HEK293 (cell line): ENCODE data around the gene SERTAD1.

Source experiments
- CTCF ChIA-PET: fragments of 350-600 bp; formaldehyde crosslinking; extraction: SDS; loops from one replicate; lab custom pipeline; 2021; ENCODE audit warnings: antibody characterized with exemption; lab: Yijun Ruan, JAX
- POLR2A ChIA-PET: fragments of 300-600 bp; formaldehyde crosslinking; extraction: SDS; loops from one replicate; lab custom pipeline; 2020; ENCODE audit warnings: antibody characterized with exemption, inconsistent platforms; lab: Yijun Ruan, JAX
- H3K27ac ChIP-seq: fragments of 200-500 bp; sonication (Bioruptor generic); 2 replicates; pipeline ENCODE4 v1.5.1; 2014; ENCODE audit warnings: low read depth, low read length, control low read depth, inconsistent platforms; ENCODE audit errors: extremely low read depth
- H3K36me3 ChIP-seq, 2 experiments: fragments of 200-500 bp in 1 of 2; sonication (Bioruptor generic) in 1 of 2; 1 replicate in 1 of 2; 2 replicates in 1 of 2; pipeline ENCODE4 v1.5.1; 2014 to 2017; ENCODE audit warnings: inconsistent platforms in 2 of 2, low read length in 2 of 2; ENCODE audit not compliant: control insufficient read depth in 2 of 2, insufficient read depth in 1 of 2
- H3K4me1 ChIP-seq: fragments of 200-500 bp; sonication (Bioruptor generic); 2 replicates; pipeline ENCODE4 v1.5.1; 2014; ENCODE audit warnings: mild to moderate bottlenecking, low read length, inconsistent platforms; ENCODE audit not compliant: control insufficient read depth, insufficient read depth
- H3K4me3 ChIP-seq: 2 replicates; pipeline ENCODE4 v1.5.1; 2011; ENCODE audit warnings: low read depth, mild to moderate bottlenecking, control low read depth, low read length, moderate library complexity
- H3K9me3 ChIP-seq: fragments of 200-500 bp; sonication (Bioruptor generic); 2 replicates; pipeline ENCODE4 v1.5.1; 2014; ENCODE audit warnings: low read depth, low read length, inconsistent platforms; ENCODE audit not compliant: control insufficient read depth, insufficient read depth
- ATF2 ChIP-seq: fragments of 450-650 bp; formaldehyde crosslinking; IDR thresholded peaks from 2 replicates; pipeline ENCODE4 v1.5.1; 2016; ENCODE audit warnings: missing biosample characterization, missing genetic modification characterization, low read depth
- KLF10 ChIP-seq: fragments of 450-650 bp; IDR thresholded peaks from 2 replicates; pipeline ENCODE4 v1.5.1; 2018; ENCODE audit warnings: missing biosample characterization, mild to moderate bottlenecking, missing genetic modification characterization
- KLF7 ChIP-seq: fragments of 450-650 bp; formaldehyde crosslinking; IDR thresholded peaks from 2 replicates; pipeline ENCODE4 v1.5.1; 2016; ENCODE audit warnings: missing biosample characterization, missing genetic modification characterization, borderline replicate concordance
- MYNN ChIP-seq: fragments of 450-650 bp; formaldehyde crosslinking; IDR thresholded peaks from 2 replicates; pipeline ENCODE4 v1.5.1; 2016; ENCODE audit warnings: missing biosample characterization, missing genetic modification characterization, borderline replicate concordance
- PATZ1 ChIP-seq: fragments of 450-650 bp; formaldehyde crosslinking; IDR thresholded peaks from 2 replicates; pipeline ENCODE4 v1.5.1; 2016; ENCODE audit warnings: missing biosample characterization, missing genetic modification characterization
- SP7 ChIP-seq: fragments of 450-650 bp; formaldehyde crosslinking; IDR thresholded peaks from 2 replicates; pipeline ENCODE4 v1.5.1; 2016; ENCODE audit warnings: missing biosample characterization, missing genetic modification characterization
- ZBTB21 ChIP-seq: fragments of 450-650 bp; formaldehyde crosslinking; IDR thresholded peaks from 2 replicates; pipeline ENCODE4 v1.5.1; 2017; ENCODE audit warnings: missing biosample characterization, missing genetic modification characterization
- ZBTB8A ChIP-seq: fragments of 450-650 bp; formaldehyde crosslinking; IDR thresholded peaks from 2 replicates; pipeline ENCODE4 v1.5.1; 2016; ENCODE audit warnings: missing biosample characterization, missing genetic modification characterization
- ZFHX2 ChIP-seq: fragments of 450-650 bp; formaldehyde crosslinking; conservative IDR thresholded peaks from 2 replicates; pipeline ENCODE4 v1.5.1; 2016; ENCODE audit warnings: missing biosample characterization, missing genetic modification characterization
- ZNF121 ChIP-seq: fragments of 450-650 bp; formaldehyde crosslinking; IDR thresholded peaks from 2 replicates; pipeline ENCODE4 v1.5.1; 2016; ENCODE audit warnings: missing biosample characterization, missing genetic modification characterization
- ZNF133 ChIP-seq: fragments of 450-650 bp; formaldehyde crosslinking; IDR thresholded peaks from 2 replicates; pipeline ENCODE4 v1.5.1; 2016; ENCODE audit warnings: missing biosample characterization, missing genetic modification characterization
- ZNF138 ChIP-seq: fragments of 450-650 bp; formaldehyde crosslinking; IDR thresholded peaks from 2 replicates; pipeline ENCODE4 v1.5.1; 2016; ENCODE audit warnings: missing biosample characterization, missing genetic modification characterization, borderline replicate concordance
- ZNF146 ChIP-seq: fragments of 450-650 bp; formaldehyde crosslinking; IDR thresholded peaks from 2 replicates; pipeline ENCODE4 v1.5.1; 2016; ENCODE audit warnings: missing biosample characterization, missing genetic modification characterization
- ZNF157 ChIP-seq: fragments of 450-650 bp; formaldehyde crosslinking; IDR thresholded peaks from 2 replicates; pipeline ENCODE4 v1.5.1; 2016; ENCODE audit warnings: missing biosample characterization, missing genetic modification characterization
- ZNF18 ChIP-seq: fragments of 450-650 bp; formaldehyde crosslinking; IDR thresholded peaks from 2 replicates; pipeline ENCODE4 v1.5.1; 2016; ENCODE audit warnings: missing biosample characterization, missing genetic modification characterization
- ZNF214 ChIP-seq: fragments of 450-650 bp; formaldehyde crosslinking; IDR thresholded peaks from 2 replicates; pipeline ENCODE4 v1.5.1; 2017; ENCODE audit warnings: missing biosample characterization, mild to moderate bottlenecking, missing genetic modification characterization, borderline replicate concordance
- ZNF248 ChIP-seq: fragments of 450-650 bp; formaldehyde crosslinking; IDR thresholded peaks from 2 replicates; pipeline ENCODE4 v1.5.1; 2017; ENCODE audit warnings: missing biosample characterization, missing genetic modification characterization
- ZNF274 ChIP-seq, 2 experiments: fragments of 200-500 bp in 1 of 2; fragments of 450-650 bp in 1 of 2; sonication (Bioruptor generic) in 1 of 2; formaldehyde crosslinking in 1 of 2; IDR thresholded peaks; 2 replicates each; pipeline versions ENCODE4 v1.5.1 to v1.6.1; 2014 to 2016; ENCODE audit warnings: borderline replicate concordance in 1 of 2, inconsistent platforms in 1 of 2, low read length in 1 of 2, missing biosample characterization in 1 of 2, missing genetic modification characterization in 1 of 2
- ZNF324 ChIP-seq: fragments of 450-650 bp; formaldehyde crosslinking; IDR thresholded peaks from 2 replicates; pipeline ENCODE4 v1.5.1; 2016; ENCODE audit warnings: missing biosample characterization, missing genetic modification characterization
- ZNF513 ChIP-seq: fragments of 450-650 bp; IDR thresholded peaks from 2 replicates; pipeline ENCODE4 v1.5.1; 2018; ENCODE audit warnings: missing biosample characterization, missing genetic modification characterization
- ZNF571 ChIP-seq: fragments of 450-650 bp; formaldehyde crosslinking; IDR thresholded peaks from 2 replicates; pipeline ENCODE4 v1.5.0; 2017; ENCODE audit warnings: missing biosample characterization, missing genetic modification characterization
- ZNF596 ChIP-seq: fragments of 450-650 bp; IDR thresholded peaks from 2 replicates; pipeline ENCODE4 v1.5.0; 2018; ENCODE audit warnings: missing biosample characterization, mild to moderate bottlenecking, missing genetic modification characterization, moderate library complexity
- ZNF768 ChIP-seq: fragments of 450-650 bp; formaldehyde crosslinking; IDR thresholded peaks from 2 replicates; pipeline ENCODE4 v1.5.1; 2018; ENCODE audit warnings: missing biosample characterization, mild to moderate bottlenecking, missing genetic modification characterization
- ZNF837 ChIP-seq: fragments of 450-650 bp; formaldehyde crosslinking; IDR thresholded peaks from 2 replicates; pipeline ENCODE4 v1.5.1; 2016; ENCODE audit warnings: missing biosample characterization, missing genetic modification characterization
- ZNF843 ChIP-seq: fragments of 450-650 bp; formaldehyde crosslinking; IDR thresholded peaks from 2 replicates; pipeline ENCODE4 v1.5.1; 2016; ENCODE audit warnings: missing biosample characterization, missing genetic modification characterization
- ZSCAN18 ChIP-seq: fragments of 450-650 bp; formaldehyde crosslinking; IDR thresholded peaks from 2 replicates; pipeline ENCODE4 v1.5.1; 2016; ENCODE audit warnings: missing biosample characterization, missing genetic modification characterization
- ZXDB ChIP-seq: fragments of 450-650 bp; formaldehyde crosslinking; IDR thresholded peaks from 2 replicates; pipeline ENCODE4 v1.5.1; 2016; ENCODE audit warnings: missing biosample characterization, missing genetic modification characterization

The SERTAD1 gene

GRCh38 chr19:40419780-40420179 lies 6.0 kb downstream of the SERTAD1 start:
- no peak overlapping the region for H3K4me3 ChIP-seq
- H3K4me1 ChIP-seq, result peaks cover 19% of the 10 kb centered on the region
- H3K36me3 ChIP-seq, result peaks cover 13 to 15% of the 10 kb centered on the region in 2 experiments
- 0 out of 2 replicates have a peak, but pooled peaks have one; percentile 6 for TF ChIP-seq ZBTB8A
- no peak for TF ChIP-seq ZSCAN18 (tag by site-specific recombination)
- no peak for TF ChIP-seq ZNF513 (tag by site-specific recombination)
- no peak for TF ChIP-seq ZNF157 (tag by site-specific recombination)
- no peak for TF ChIP-seq ZNF768
- TF ChIP-seq SP7 (tag by site-specific recombination), result no peak
- peak; percentile 97 for TF ChIP-seq ZNF121
- TF ChIP-seq KLF10 (tag by site-specific recombination), result no peak
- TF ChIP-seq ZNF133 (tag by site-specific recombination), result no peak
- no peak for TF ChIP-seq ZFHX2
- TF ChIP-seq ATF2 (tag by site-specific recombination), result no peak
- TF ChIP-seq MYNN (tag by site-specific recombination), result no peak
- no peak for TF ChIP-seq ZNF274 (IDR thresholded peaks at IDR 0.05; ENCODE audit: low read length)
- TF ChIP-seq ZNF274 (tag by site-specific recombination; IDR thresholded peaks at IDR 0.05; ENCODE audit: borderline replicate concordance), result no peak
- no peak for TF ChIP-seq ZNF837 (tag by site-specific recombination)
- TF ChIP-seq ZNF146 (tag by site-specific recombination), result no peak
- no peak overlapping the region for H3K27ac ChIP-seq
- CTCF ChIA-PET, result interaction anchor here (0.6 to 3.4 kb wide), 33 partner anchors 9 to 1723 kb away, joined by 3 to 40 read pairs (median 6); partner anchors contain the start of genes BLVRB and SERTAD3
- no peaks in the 10 kb centered on the region for H3K9me3 ChIP-seq
- POLR2A ChIA-PET, result interaction anchor here (0.6 to 9.2 kb wide), 10 partner anchors 13 to 184 kb away, joined by 3 to 428 read pairs (median 8); partner anchors contain the start of genes BLVRB, C19orf47, PLD3 and SERTAD3

GRCh38 chr19:40419066-40419612 lies 6.7 kb downstream of the SERTAD1 start:
- ChIA-PET CTCF (interaction anchor here (0.6 to 3.4 kb wide), 13 partner anchors 8 to 234 kb away, joined by 3 to 40 read pairs (median 5); partner anchors contain the start of genes BLVRB and SERTAD3), POLR2A (interaction anchor here (0.7 to 2.7 kb wide), 4 partner anchors 13 to 71 kb away, joined by 3 to 37 read pairs (median 11); partner anchors contain the start of genes C19orf47 and PLD3)
- Histone ChIP-seq H3K4me3 (no peak overlapping the region), H3K36me3 (peaks cover 13 to 15% of the 10 kb centered on the region in 2 experiments), H3K9me3 (no peaks in the 10 kb centered on the region), H3K4me1 (peaks cover 14% of the 10 kb centered on the region), H3K27ac (no peak overlapping the region)
- 0 out of 2 replicates have a peak, but pooled peaks have one; percentile 17 for TF ChIP-seq ZXDB
- TF ChIP-seq ZNF274 (IDR thresholded peaks at IDR 0.05; ENCODE audit: low read length), result no peak
- 0 out of 2 replicates have a peak, but pooled peaks have one; percentile 48 for TF ChIP-seq ZNF274 (tag by site-specific recombination; IDR thresholded peaks at IDR 0.05; ENCODE audit: borderline replicate concordance)
- no peak for TF ChIP-seq ZNF571 (tag by site-specific recombination)
- TF ChIP-seq ZNF18 (tag by site-specific recombination), result no peak
- TF ChIP-seq KLF7 (tag by site-specific recombination), result 0 out of 2 replicates have a peak, but pooled peaks have one; percentile 34
- no peak for TF ChIP-seq ZNF214 (tag by site-specific recombination)
- no peak for TF ChIP-seq ZNF324 (tag by site-specific recombination)
- no peak for TF ChIP-seq ZNF596 (tag by site-specific recombination)
- no peak for TF ChIP-seq ZBTB21 (tag by site-specific recombination)
- no peak; the same call in 1 of the 2 replicates for TF ChIP-seq ZNF248
- no peak for TF ChIP-seq ZNF138 (tag by site-specific recombination)
- no peak for TF ChIP-seq ZNF843 (tag by site-specific recombination)
- TF ChIP-seq PATZ1 (tag by site-specific recombination), result peak; percentile 41; the same call in 1 of the 2 replicates
